GM18861 (cell line): ENCODE results near the gene CRB1.

Experiments
- ATAC-seq: cut with Tn5 transposase; IDR thresholded peaks from one replicate; pipeline ENCODE4 v1.9.1; 2021; ENCODE audit not compliant: unreplicated experiment

Gene CRB1

DNA sequence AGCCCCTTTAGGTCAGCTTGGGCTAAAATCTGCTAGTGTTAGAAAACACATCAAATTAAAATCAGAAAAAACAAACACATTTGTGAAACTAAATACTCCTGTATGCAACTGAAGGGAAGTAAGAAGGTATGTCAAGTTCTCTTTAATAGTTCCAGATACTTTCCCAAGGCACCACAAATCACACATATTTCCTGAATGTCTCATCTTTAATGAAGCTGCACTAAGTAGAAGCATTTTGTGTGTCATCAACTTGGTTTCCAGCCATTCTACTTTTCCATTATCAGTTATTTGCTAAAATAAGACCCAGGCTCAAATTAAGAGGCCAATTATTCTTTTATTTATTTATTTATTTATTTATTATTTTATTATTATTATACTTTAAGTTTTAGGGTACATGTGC is 34.7 kb downstream of the CRB1 start:
- ATAC-seq: no peak

DNA sequence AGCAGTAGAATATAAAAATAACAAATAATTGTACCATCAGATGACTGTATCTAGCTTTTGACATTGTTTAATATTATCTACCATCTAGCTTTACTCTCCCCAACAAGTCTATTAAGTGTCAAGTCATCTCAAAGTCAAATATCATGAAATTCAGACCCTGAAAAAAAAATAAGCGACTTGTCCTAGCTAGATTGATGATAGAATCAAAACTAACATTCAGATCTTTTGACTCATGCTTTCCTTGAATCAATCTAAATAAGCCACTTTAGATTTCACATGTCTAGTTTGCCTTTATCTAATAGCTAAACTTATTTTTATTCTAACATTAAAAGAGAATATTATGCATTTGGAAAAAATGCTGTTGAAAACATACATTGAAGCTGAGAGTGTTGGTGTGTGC is 35.4 kb downstream of the CRB1 start:
- ATAC-seq: no peak

GRCh38 chr1:197304638-197305200 is 36.7 kb downstream of the CRB1 start:
- no peak for ATAC-seq

- no peak for ATAC-seq
These were observed 37.9 kb downstream of the CRB1 start for GRCh38 chr1:197305925-197306324.

DNA sequence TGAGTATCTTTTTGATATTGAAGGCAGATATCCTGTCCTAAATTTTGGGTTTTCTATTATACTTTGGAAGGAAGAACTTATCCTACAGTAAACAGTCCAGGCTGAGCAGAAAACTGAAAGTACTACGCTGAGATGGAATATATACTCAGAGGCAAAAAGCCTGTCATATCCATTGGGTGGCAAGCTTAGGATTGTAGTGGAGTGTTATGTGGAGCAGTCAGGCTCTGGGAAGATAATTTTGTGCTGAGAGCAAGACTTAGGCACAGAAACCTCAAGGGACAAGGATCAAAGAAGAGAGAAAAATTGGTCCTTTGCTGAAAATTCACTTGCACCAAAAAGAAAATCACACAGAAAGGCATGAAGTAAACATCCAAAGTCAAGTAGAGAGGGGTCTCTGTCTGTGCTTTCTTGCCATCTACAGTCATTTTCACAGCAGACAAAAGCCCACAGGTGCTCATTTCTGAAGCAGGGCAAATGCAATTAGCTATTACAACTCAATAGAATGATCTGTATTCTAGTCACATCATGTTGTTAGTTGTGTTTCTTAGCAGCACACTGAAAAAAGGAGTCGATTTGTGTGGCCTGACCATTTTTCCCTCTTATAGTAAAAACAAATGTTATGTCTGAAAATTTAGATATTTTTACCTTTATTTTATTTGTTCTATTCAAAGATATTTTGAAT is 38.5 kb downstream of the CRB1 start:
- no peak for ATAC-seq

GRCh38 chr1:197307136-197307535 is 39.1 kb downstream of the CRB1 start:
- ATAC-seq: no peak

GRCh38 chr1:197307551-197307950 is 39.5 kb downstream of the CRB1 start:
- ATAC-seq: peak; percentile 57

- ATAC-seq: no peak
These were observed 43.0 kb downstream of the CRB1 start for GRCh38 chr1:197311081-197311480.

DNA sequence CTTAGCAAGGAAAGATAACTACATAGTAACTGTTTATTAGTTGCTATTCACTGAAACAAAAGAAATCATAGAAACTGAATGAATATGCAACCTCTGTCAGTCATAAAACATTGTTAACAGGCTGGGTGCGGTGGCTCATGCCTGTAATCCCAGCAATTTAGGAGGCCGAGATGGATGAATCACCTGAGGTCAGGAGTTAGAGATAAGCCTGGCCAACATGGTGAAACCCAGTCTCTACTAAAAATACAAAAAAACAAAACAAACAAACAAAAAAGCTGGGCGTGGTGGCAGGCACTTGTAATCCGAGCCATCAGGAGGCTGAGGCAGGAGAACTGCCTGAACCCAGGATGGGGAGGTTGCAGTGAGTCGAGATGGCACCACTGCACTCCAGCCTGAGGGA is 44.1 kb downstream of the CRB1 start:
- ATAC-seq: no peak

DNA sequence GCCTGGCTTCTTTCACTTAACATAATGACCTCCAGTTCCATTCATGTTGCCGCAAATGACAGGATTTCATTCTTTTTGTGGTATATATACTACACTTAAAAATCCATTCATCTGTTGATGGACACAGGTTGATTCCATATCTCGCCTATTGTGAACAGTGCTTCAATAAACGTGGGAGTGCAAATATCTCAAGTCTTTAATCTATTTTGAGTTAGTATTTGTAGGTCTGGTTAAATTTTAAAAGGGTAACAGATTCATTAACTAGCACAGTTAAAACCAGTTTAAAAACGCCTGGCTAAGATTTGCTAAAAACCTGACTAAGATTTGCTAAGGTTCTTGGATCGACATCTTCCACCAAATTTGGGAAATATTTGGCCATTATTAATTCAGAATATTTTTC is 45.7 kb downstream of the CRB1 start:
- no peak for ATAC-seq

DNA sequence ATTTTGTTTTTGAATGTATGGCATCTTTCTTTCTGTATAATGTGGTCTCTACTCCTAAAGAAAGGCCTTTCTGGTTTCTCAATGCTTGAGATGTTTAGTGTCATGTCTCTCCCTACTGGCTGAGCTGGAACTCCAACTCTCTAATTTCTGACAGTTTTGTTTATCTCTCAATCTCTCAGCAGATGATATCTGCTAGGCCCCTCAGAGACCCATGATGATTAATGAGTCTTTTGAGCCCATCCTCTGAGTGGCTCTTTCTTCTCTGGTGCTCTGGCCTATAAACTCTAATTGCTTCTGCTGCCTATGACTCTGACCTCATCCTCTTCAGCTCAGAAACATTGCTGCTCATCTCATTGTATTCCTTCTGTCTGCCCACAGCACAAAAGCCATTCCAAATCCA is 46.6 kb downstream of the CRB1 start:
- no peak for ATAC-seq

GRCh38 chr1:197319631-197320030 is 51.6 kb downstream of the CRB1 start:
- no peak for ATAC-seq

DNA sequence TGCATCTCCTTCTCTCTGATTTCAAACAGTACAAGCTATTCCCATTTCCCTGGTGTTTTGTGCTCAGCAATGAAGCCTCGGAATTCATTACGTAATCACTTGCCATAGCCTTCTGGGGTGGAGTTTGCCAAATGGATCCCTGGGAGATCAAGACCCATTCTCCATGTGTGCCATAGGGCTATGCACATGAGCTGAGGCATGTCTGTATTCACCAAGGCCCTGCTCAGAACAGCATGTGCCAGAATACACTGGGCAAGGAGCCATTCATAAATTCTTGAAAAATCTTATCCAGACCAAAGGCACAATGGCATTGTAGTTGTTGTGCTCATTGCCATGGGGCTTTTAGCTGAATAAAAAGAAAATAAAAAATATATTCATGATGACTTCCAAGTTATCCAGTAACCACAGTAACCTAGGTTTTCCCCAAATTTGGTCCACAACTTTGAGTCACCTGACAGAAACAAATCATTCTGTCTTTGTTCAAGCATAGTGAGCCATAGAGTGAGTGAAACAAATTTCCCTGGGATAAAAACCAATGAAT is 53.0 kb downstream of the CRB1 start:
- no peak for ATAC-seq

GRCh38 chr1:197321811-197322210 is 53.8 kb downstream of the CRB1 start:
- ATAC-seq: no peak

GRCh38 chr1:197327776-197328364 is 59.8 kb downstream of the CRB1 start:
- no peak for ATAC-seq

DNA sequence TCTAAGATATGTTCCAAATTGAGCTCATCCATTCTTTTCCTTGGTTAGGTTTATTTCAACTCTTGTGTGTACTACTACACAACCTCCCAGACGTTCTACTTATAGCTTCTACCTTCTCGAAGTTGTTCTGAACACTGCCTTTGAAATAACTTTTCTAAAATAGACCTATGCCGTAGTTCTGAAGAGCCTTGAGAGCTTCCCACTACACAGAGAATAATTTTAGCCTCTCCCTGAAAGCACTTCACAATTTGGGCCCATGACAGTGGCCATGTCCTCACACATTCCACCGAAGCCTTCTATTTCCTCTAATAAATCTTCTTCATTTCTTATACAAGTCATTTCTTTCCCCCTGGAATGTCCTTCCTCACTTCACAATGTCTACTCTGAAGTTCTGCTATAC is 62.2 kb downstream of the CRB1 start:
- ATAC-seq: no peak

GRCh38 chr1:197331565-197331964 is 63.5 kb downstream of the CRB1 start:
- no peak for ATAC-seq

DNA sequence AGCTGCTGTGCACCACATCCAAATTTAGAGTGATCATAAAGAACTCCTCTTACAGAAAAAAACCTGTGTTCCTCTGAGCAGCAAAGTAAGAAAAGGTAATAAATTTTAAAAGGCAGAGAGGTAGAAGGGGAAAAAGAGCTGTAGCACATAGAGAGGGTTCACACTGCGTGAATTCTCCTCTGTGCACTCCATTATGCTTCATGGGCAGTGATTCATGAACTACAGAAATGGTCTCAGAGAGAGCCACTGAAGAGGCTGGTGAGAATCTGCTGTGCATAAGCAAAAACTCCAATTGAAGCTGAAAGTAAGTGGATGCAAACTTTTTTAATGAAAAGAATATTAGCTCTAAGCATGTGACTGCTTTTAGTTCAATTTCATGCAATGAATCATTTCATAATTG is 65.0 kb downstream of the CRB1 start:
- no peak for ATAC-seq

DNA sequence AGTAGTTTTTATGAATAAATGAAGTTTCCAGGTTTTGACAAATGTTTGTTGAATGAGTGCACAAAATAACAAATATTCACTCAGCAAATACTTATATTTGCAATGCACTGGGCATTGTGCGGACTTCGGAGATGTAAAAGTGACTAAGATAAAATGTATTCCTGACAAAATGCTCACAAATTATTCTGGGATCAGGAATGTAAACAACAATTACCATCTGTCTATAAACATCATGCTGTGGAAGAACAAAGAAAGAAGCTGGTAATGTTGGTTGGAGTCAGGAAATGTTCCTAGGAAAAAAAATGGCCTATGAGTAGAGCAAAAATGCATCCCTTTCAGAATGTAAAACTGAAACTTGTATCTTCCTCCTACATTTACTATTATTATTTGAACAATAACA is 68.5 kb downstream of the CRB1 start:
- no peak for ATAC-seq

DNA sequence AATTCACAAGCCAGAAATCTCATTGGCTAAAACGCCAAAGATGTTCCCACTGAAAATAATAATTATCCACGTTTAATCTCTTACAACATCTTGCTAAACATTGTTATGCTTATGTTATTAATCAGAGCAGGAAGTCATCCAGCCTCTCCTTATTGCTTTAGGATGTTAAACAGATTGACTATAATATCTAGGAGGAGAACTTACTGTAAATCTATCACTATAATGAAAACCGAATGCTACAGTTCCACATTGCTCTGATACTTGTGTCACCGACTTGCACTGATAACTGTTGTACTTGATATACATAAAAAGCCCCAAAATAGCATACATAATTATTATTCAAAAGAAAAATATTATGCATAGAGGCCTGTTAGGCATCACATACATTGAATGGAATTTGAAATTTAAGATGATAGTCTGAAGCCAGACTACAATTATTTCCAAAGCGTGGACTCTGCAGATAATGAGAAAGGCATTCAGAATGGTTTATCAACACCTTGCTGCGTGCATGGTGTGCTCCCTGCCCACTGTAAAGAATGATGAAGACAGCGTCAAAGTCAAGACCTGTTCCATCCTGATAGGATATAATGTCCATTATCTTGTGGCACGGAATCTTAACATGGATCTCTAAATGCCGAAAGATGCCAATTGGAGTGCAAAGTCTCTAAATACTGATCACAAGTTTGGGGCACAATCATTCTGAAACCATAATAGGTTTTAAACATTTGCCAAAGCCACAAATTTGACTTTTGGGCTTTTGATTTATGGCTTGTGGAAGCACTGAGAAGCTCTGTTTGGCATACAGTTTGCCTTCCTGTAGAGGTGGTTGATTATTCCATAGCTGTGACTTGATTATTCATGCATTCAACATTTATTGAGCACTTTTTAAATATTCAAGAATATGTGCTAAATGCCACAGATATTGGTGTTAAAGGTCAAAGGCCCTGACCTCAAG is 71.3 kb downstream of the CRB1 start:
- no peak for ATAC-seq

- ATAC-seq: no peak
These were observed 73.6 kb downstream of the CRB1 start for GRCh38 chr1:197341626-197342025.
